ENCODE measurements around the gene ANKRD66. TPM values are rescaled to one million over a fixed set of nuclear protein-coding genes. Genes with fewer than 3 reads are reported as not detected.

Gene ANKRD66
- total RNA-seq, 6 experiments from 2014 or later, result not detected

GRCh38 chr6:46733341-46733801 is 13.4 kb upstream of the ANKRD66 start:
- H3K27me3 Mint-ChIP-seq (ENCODE audit: insufficient read depth), result peaks cover 6% of the 10 kb centered on the region; the same call in 1 of the 2 replicates
- H3K9me3 Mint-ChIP-seq, result no peaks in the 10 kb centered on the region; the same call in none of the 2 replicates
- H3K4me3 Mint-ChIP-seq, result no peak overlapping the region
- no peak overlapping the region for H3K27ac Mint-ChIP-seq
- no peaks in the 10 kb centered on the region for H3K4me1 Mint-ChIP-seq (ENCODE audit: low read depth)
- TF ChIP-seq, protein P1, sequence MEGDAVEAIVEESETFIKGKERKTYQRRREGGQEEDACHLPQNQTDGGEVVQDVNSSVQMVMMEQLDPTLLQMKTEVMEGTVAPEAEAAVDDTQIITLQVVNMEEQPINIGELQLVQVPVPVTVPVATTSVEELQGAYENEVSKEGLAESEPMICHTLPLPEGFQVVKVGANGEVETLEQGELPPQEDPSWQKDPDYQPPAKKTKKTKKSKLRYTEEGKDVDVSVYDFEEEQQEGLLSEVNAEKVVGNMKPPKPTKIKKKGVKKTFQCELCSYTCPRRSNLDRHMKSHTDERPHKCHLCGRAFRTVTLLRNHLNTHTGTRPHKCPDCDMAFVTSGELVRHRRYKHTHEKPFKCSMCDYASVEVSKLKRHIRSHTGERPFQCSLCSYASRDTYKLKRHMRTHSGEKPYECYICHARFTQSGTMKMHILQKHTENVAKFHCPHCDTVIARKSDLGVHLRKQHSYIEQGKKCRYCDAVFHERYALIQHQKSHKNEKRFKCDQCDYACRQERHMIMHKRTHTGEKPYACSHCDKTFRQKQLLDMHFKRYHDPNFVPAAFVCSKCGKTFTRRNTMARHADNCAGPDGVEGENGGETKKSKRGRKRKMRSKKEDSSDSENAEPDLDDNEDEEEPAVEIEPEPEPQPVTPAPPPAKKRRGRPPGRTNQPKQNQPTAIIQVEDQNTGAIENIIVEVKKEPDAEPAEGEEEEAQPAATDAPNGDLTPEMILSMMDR (IDR thresholded peaks at IDR 0.05), result no peak
- DNase-seq, result no peak
- no peaks in the 10 kb centered on the region for H3K36me3 Mint-ChIP-seq (ENCODE audit: low read depth)

DNA sequence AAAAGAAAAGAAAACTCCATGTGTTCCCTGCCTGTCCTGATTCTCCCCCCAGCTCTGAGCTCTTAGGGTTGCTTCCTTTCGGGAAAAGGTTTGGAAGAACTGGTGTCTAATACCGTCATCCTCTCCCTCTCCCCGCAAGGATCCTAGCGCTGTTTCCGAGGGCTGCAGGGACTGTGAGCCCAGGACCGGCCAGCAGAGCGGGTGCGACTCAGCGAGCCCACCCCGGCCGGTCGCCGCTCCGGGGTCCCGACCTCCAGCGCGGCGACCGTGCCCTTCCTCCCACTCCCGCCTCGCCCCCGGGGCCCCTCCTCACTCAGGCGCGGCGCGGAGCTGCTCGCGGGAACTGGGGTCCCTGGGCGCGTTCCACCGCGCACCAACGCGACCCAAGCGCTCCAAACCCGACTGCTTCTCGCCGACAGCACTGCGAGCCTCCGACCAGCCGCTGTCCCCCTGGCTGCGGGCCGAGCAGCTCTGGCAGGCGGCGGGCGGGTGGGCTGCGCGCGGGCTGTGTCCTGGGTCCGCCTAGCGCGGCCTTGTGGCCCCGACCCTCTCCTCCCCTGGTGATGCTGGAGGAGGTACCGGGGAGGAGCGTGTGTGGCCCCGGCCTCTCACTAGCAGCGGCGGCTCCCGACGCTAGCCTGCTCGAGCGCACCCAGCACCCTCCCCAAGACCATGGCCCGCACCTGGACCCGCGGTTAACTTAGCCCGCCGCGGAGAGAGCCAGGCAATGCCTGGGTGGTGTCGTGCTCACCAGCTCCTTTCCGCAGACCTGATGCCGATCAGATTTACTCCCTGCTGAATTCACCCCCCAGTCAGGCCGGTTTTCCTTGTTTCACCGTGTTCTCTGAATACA is 11.6 kb upstream of the ANKRD66 start, which contains the start of gene PLA2G7:
Gene PLA2G7 (minus strand): TSS at position 509 of the 853 bp plus-strand sequence. CDS start 12,484 bp downstream, outside the sequence.
- no peak within 1 kb of the TSS for H3K27ac Mint-ChIP-seq
- H3K9me3 Mint-ChIP-seq, result no peaks in the 10 kb centered on the region; the same call in none of the 2 replicates

GRCh38 chr6:46735720-46736031 is 11.1 kb upstream of the ANKRD66 start:
- H3K4me1 Mint-ChIP-seq (ENCODE audit: low read depth), result no peaks in the 10 kb centered on the region
- no peak for DNase-seq
- no peaks in the 10 kb centered on the region for H3K36me3 Mint-ChIP-seq (ENCODE audit: low read depth)
- TF ChIP-seq, protein P1 (IDR thresholded peaks at IDR 0.05), result no peak
- H3K4me3 Mint-ChIP-seq, result no peak overlapping the region
- no peak overlapping the region for H3K27ac Mint-ChIP-seq
- H3K9me3 Mint-ChIP-seq, result no peaks in the 10 kb centered on the region; the same call in none of the 2 replicates
- H3K27me3 Mint-ChIP-seq (ENCODE audit: insufficient read depth), result peaks cover 6% of the 10 kb centered on the region; the same call in 1 of the 2 replicates

More for the DNA sequence above, 11.6 kb upstream of the ANKRD66 start, which contains the start of gene PLA2G7:
- no peaks in the 10 kb centered on the region for H3K4me1 Mint-ChIP-seq (ENCODE audit: low read depth)
- no peaks in the 10 kb centered on the region for H3K36me3 Mint-ChIP-seq (ENCODE audit: low read depth)
- H3K27me3 Mint-ChIP-seq (ENCODE audit: insufficient read depth), result peaks cover 6% of the 10 kb centered on the region; the same call in 1 of the 2 replicates
- no peak for DNase-seq
- TF ChIP-seq, protein P1 (IDR thresholded peaks at IDR 0.05), result no peak
- H3K4me3 Mint-ChIP-seq, result no peak within 1 kb of the TSS

DNA sequence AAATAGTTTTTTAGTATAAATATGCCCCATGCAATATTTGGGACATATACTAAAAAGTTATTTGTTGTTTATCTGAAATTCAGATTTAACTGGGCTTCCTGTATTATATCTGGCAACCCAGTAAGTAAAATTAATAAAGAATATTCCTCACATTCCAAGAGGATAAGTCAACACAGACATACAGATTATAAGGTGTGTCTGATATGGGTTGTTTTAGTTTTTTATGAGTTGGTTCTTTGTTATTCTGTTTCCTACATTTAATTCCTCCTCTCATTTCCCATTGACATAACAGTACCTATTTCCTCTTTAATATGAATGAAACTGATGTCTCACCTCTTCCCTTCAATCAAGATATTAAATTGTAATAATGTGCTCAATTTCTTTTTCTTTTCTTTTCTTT is 9.8 kb upstream of the ANKRD66 start:
- H3K9me3 Mint-ChIP-seq, result no peaks in the 10 kb centered on the region; the same call in none of the 2 replicates
- H3K36me3 Mint-ChIP-seq (ENCODE audit: low read depth), result no peaks in the 10 kb centered on the region
- no peak for DNase-seq
- TF ChIP-seq, protein P1 (IDR thresholded peaks at IDR 0.05), result no peak
- no peak overlapping the region for H3K27ac Mint-ChIP-seq
- no peaks in the 10 kb centered on the region for H3K4me1 Mint-ChIP-seq (ENCODE audit: low read depth)
- H3K4me3 Mint-ChIP-seq, result no peak overlapping the region
- peaks cover 6% of the 10 kb centered on the region; the same call in 1 of the 2 replicates for H3K27me3 Mint-ChIP-seq (ENCODE audit: insufficient read depth)

DNA sequence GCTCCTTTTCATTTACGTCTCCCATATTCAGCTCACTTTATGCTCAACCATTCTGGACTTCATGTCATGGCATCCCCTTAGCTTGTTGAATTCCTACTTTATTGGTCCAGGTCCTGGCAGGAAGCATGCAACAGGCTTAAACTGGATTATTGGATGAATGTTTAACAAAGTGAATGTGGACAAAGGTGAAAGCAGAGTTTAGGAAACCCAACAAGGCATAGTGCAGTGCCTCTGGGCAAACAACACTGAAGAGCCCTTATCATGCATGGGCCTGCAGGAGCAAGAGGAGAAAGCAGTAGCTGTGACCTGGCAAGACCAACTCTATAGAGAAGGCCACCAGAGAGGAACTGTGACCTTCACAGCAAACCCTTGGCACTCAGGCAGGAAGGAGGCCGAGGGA is 5.3 kb upstream of the ANKRD66 start:
- no peaks in the 10 kb centered on the region; the same call in 1 of the 2 replicates for H3K27me3 Mint-ChIP-seq (ENCODE audit: insufficient read depth)
- no peak overlapping the region for H3K27ac Mint-ChIP-seq
- TF ChIP-seq, protein P1 (IDR thresholded peaks at IDR 0.05), result no peak
- H3K4me3 Mint-ChIP-seq, result no peak overlapping the region
- H3K4me1 Mint-ChIP-seq (ENCODE audit: low read depth), result no peaks in the 10 kb centered on the region
- peaks cover 18% of the 10 kb centered on the region for H3K9me3 Mint-ChIP-seq
- no peak for DNase-seq
- H3K36me3 Mint-ChIP-seq (ENCODE audit: low read depth), result no peaks in the 10 kb centered on the region
